WTC11 (cell line): ENCODE results near the gene PALM3.
A peak's percentile ranks its signal among the peaks of the same experiment; 100 is the strongest.

ENCODE experiments used
- CTCF ChIP-seq: fragments of 200-600 bp; IDR thresholded peaks from 2 replicates; pipeline ENCODE4 v1.8.0; 2022; ENCODE audit warnings: antibody characterized with exemption
- NR3C1 ChIP-seq: sonication (generic); formaldehyde crosslinking; conservative IDR thresholded peaks from 2 replicates; pipeline ENCODE4 v1.8.1; 2023; ENCODE audit warnings: low read depth, mild to moderate bottlenecking, missing genetic modification reagents
- SMAD3 ChIP-seq: sonication (generic); formaldehyde crosslinking; IDR thresholded peaks from 2 replicates; pipeline ENCODE4 v1.8.0; 2022; ENCODE audit warnings: missing genetic modification reagents, mild to moderate bottlenecking, borderline replicate concordance
- ZBTB21 ChIP-seq: sonication (generic); formaldehyde crosslinking; IDR thresholded peaks from 2 replicates; pipeline ENCODE4 v1.8.1; 2023; ENCODE audit warnings: mild to moderate bottlenecking, missing genetic modification reagents, borderline replicate concordance
- TF ChIP-seq, protein P1 (sequence below): sonication (generic); formaldehyde crosslinking; IDR thresholded peaks from 2 replicates; pipeline ENCODE4 v1.8.0; 2022; ENCODE audit warnings: mild to moderate bottlenecking, missing genetic modification reagents
- TF ChIP-seq, protein P2 (sequence below): sonication (generic); formaldehyde crosslinking; IDR thresholded peaks from 2 replicates; pipeline ENCODE4 v1.8.1; 2023; ENCODE audit warnings: mild to moderate bottlenecking, moderate library complexity, missing genetic modification reagents
- TF ChIP-seq, protein P3 (sequence below): sonication (generic); formaldehyde crosslinking; IDR thresholded peaks from 2 replicates; pipeline ENCODE4 v1.8.1; 2023; ENCODE audit warnings: mild to moderate bottlenecking, missing genetic modification reagents, borderline replicate concordance

DNA sequence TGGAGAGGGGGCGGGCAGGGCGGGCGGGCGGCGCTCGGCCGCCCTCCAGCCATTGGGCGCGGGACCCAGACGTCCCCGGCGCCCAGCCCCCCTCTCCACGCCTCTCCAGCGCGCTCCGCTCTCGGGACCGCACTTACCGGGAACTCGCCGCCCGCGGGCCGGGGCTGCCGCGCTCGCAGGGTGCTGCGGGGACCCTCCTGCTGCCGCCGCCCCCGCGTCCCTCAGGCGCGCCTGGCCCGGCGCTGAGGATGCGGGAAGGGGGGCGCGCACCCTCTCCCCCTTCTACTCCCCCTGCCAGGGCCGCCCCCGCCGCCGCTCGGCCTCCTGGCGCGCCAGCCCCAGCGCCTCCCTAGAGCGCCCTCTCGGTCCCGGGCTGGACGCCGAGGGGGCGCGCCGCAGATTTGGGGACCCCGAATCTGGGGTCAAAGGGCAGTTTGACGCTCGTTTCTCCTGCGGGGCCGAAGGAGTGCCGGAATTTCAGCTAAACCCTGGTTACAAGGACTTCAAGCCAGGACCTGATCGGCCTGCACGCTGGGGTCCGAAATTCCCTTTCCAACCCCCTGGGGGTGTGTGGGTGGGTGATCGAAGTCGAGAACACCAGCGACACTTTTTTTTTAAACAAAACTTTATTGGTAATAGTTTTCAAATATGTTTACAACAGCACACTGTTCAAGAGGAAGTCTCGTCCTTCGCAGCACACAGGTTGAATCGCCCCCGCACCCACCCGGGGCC lies 29.4 kb upstream of the PALM3 start:
- TF ChIP-seq CTCF (no peak), ZBTB21 (CRISPR knock-in tag) (no peak), SMAD3 (CRISPR knock-in tag) (no peak), NR3C1 (CRISPR knock-in tag) (no peak)
- TF ChIP-seq, protein P1, sequence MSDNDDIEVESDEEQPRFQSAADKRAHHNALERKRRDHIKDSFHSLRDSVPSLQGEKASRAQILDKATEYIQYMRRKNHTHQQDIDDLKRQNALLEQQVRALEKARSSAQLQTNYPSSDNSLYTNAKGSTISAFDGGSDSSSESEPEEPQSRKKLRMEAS (CRISPR knock-in tag), result no peak
- TF ChIP-seq, protein P2, sequence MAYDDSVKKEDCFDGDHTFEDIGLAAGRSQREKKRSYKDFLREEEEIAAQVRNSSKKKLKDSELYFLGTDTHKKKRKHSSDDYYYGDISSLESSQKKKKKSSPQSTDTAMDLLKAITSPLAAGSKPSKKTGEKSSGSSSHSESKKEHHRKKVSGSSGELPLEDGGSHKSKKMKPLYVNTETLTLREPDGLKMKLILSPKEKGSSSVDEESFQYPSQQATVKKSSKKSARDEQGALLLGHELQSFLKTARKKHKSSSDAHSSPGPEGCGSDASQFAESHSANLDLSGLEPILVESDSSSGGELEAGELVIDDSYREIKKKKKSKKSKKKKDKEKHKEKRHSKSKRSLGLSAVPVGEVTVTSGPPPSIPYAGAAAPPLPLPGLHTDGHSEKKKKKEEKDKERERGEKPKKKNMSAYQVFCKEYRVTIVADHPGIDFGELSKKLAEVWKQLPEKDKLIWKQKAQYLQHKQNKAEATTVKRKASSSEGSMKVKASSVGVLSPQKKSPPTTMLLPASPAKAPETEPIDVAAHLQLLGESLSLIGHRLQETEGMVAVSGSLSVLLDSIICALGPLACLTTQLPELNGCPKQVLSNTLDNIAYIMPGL (CRISPR knock-in tag), result peak; percentile 38; the same call in 1 of the 2 replicates
- TF ChIP-seq, protein P3, sequence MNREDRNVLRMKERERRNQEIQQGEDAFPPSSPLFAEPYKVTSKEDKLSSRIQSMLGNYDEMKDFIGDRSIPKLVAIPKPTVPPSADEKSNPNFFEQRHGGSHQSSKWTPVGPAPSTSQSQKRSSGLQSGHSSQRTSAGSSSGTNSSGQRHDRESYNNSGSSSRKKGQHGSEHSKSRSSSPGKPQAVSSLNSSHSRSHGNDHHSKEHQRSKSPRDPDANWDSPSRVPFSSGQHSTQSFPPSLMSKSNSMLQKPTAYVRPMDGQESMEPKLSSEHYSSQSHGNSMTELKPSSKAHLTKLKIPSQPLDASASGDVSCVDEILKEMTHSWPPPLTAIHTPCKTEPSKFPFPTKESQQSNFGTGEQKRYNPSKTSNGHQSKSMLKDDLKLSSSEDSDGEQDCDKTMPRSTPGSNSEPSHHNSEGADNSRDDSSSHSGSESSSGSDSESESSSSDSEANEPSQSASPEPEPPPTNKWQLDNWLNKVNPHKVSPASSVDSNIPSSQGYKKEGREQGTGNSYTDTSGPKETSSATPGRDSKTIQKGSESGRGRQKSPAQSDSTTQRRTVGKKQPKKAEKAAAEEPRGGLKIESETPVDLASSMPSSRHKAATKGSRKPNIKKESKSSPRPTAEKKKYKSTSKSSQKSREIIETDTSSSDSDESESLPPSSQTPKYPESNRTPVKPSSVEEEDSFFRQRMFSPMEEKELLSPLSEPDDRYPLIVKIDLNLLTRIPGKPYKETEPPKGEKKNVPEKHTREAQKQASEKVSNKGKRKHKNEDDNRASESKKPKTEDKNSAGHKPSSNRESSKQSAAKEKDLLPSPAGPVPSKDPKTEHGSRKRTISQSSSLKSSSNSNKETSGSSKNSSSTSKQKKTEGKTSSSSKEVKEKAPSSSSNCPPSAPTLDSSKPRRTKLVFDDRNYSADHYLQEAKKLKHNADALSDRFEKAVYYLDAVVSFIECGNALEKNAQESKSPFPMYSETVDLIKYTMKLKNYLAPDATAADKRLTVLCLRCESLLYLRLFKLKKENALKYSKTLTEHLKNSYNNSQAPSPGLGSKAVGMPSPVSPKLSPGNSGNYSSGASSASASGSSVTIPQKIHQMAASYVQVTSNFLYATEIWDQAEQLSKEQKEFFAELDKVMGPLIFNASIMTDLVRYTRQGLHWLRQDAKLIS (CRISPR knock-in tag), result no peak
